IPS DF 19.7 (cell line): ENCODE results near the gene TMEM254.
"Not testable (repeated sequence)": the region's sequence is repeated elsewhere in the genome, so short reads cannot be mapped to it uniquely, and the experiment has no call there.

Experiments
- DNase-seq: peaks from one replicate; pipeline ENCODE4 v3.0.0-alpha.2; 2013; ENCODE audit warnings: low read depth, low spot score

TMEM254 gene

GRCh38 chr10:80075781-80076180 is 2.7 kb upstream of the TMEM254 start:
- no peak for DNase-seq

- no peak for DNase-seq
Measured at GRCh38 chr10:80077869-80078447, 507 bp upstream of the TMEM254 start.

- no peak for DNase-seq
Measured at GRCh38 chr10:80079312-80079719, 851 bp downstream of the TMEM254 start.

GRCh38 chr10:80081026-80081425 is 2.6 kb downstream of the TMEM254 start:
- no peak for DNase-seq

- no peak for DNase-seq
Measured at GRCh38 chr10:80081801-80082750, 3.6 kb downstream of the TMEM254 start.

GRCh38 chr10:80090121-80090520 is 11.7 kb downstream of the TMEM254 start:
- no peak for DNase-seq

- DNase-seq = no peak
Measured at GRCh38 chr10:80094231-80094630, 15.8 kb downstream of the TMEM254 start.

GRCh38 chr10:80098272-80098671 is 19.8 kb downstream of the TMEM254 start:
- not testable (repeated sequence) for DNase-seq

GRCh38 chr10:80099295-80099694 is 20.8 kb downstream of the TMEM254 start:
- not testable (repeated sequence) for DNase-seq

- DNase-seq = no peak
Measured at GRCh38 chr10:80100116-80100515, 21.7 kb downstream of the TMEM254 start.

GRCh38 chr10:80100861-80101695 is 22.6 kb downstream of the TMEM254 start:
- no peak for DNase-seq

- DNase-seq = no peak
Measured at GRCh38 chr10:80104066-80104926, 25.8 kb downstream of the TMEM254 start.

GRCh38 chr10:80108576-80109239 is 30.2 kb downstream of the TMEM254 start:
- DNase-seq = no peak

GRCh38 chr10:80110986-80111385 is 32.5 kb downstream of the TMEM254 start:
- DNase-seq = no peak

GRCh38 chr10:80118669-80119068 is 40.2 kb downstream of the TMEM254 start:
- no peak for DNase-seq

GRCh38 chr10:80122110-80122710 is 43.7 kb downstream of the TMEM254 start:
- no peak for DNase-seq

- no peak for DNase-seq
Measured at GRCh38 chr10:80122746-80123145, 44.3 kb downstream of the TMEM254 start.

- DNase-seq = no peak
Measured at GRCh38 chr10:80126876-80127275, 48.4 kb downstream of the TMEM254 start.

GRCh38 chr10:80131499-80131901 is 53.0 kb downstream of the TMEM254 start:
- DNase-seq = no peak
